CD4-positive, alpha-beta memory T cell (primary cell): ENCODE measurements around the gene ITFG2. TPM values are rescaled to one million over a fixed set of nuclear protein-coding genes. Genes with fewer than 3 reads are reported as not detected.

Experiments
- CTCF ChIA-PET: fragments of 350-600 bp; sonication (Branson Sonifier 250); formaldehyde crosslinking; loops from one replicate; lab custom pipeline; 2021; ENCODE audit warnings: inconsistent platforms; ENCODE audit not compliant: partially characterized antibody; lab: Charles Lee
- POLR2A ChIA-PET: fragments of 350-600 bp; sonication (Branson Sonifier 250); formaldehyde crosslinking; loops from one replicate; lab custom pipeline; 2021; ENCODE audit not compliant: partially characterized antibody; lab: Charles Lee
- DNase-seq, 5 donors: peaks; one replicate each; pipeline versions ENCODE4 v3.0.0 to v3.0.0-alpha.2; 2020 to 2022; ENCODE audit warnings: mixed read lengths in 1 of 5
- H3K27ac ChIP-seq: one replicate; pipeline ENCODE4 v1.7.0; 2013; ENCODE audit warnings: low read depth, low read length
- H3K27me3 ChIP-seq: 2 replicates; pipeline ENCODE4 v1.7.0; 2013; ENCODE audit warnings: mild to moderate bottlenecking, low read length, moderate library complexity; ENCODE audit not compliant: insufficient read depth
- H3K36me3 ChIP-seq: 2 replicates; pipeline ENCODE4 v1.7.0; 2013; ENCODE audit warnings: mild to moderate bottlenecking, low read length, moderate library complexity; ENCODE audit not compliant: insufficient read depth
- H3K4me1 ChIP-seq: 2 replicates; pipeline ENCODE4 v1.7.0; 2013; ENCODE audit warnings: mild to moderate bottlenecking, low read length, moderate library complexity; ENCODE audit not compliant: insufficient read depth
- H3K4me3 ChIP-seq, 2 donors: one replicate each; pipeline ENCODE4 v1.7.0; 2013; ENCODE audit warnings: low read length in 2 of 2, mild to moderate bottlenecking in 1 of 2
- H3K9me3 ChIP-seq, 2 donors: one replicate each; pipeline ENCODE4 v1.7.0; 2013; ENCODE audit warnings: low read length in 2 of 2, control low read depth in 1 of 2; ENCODE audit not compliant: control insufficient read depth in 1 of 2
- H3K27ac Mint-ChIP-seq, 7 donors: one replicate each; pipeline ENCODE4 v1.8.0; 2020 to 2021; ENCODE audit warnings: mixed read lengths in 7 of 7, mild to moderate bottlenecking in 6 of 7, inconsistent platforms in 3 of 7, moderate library complexity in 3 of 7
- H3K27me3 Mint-ChIP-seq, 2 donors: one replicate each; pipeline ENCODE4 v1.8.0; 2020 to 2021; ENCODE audit warnings: mixed read lengths in 2 of 2
- H3K36me3 Mint-ChIP-seq, 2 donors: one replicate each; pipeline ENCODE4 v1.8.0; 2020 to 2021; ENCODE audit warnings: mixed read lengths in 2 of 2, inconsistent platforms in 1 of 2, mild to moderate bottlenecking in 1 of 2
- H3K4me1 Mint-ChIP-seq, 4 donors: one replicate each; pipeline ENCODE4 v1.8.0; 2020 to 2021; ENCODE audit warnings: mixed read lengths in 4 of 4, mild to moderate bottlenecking in 1 of 4
- H3K4me3 Mint-ChIP-seq, 8 donors: one replicate each; pipeline ENCODE4 v1.8.0; 2020 to 2021; ENCODE audit warnings: mixed read lengths in 8 of 8, mild to moderate bottlenecking in 7 of 8, moderate library complexity in 6 of 8, inconsistent platforms in 3 of 8
- H3K9me3 Mint-ChIP-seq, 8 donors: one replicate each; pipeline ENCODE4 v1.8.0; 2020 to 2021; ENCODE audit warnings: mixed read lengths in 8 of 8, mild to moderate bottlenecking in 5 of 8, inconsistent platforms in 3 of 8, moderate library complexity in 1 of 8
- intact Hi-C: fragments of 100-400 bp; cut with micrococcal nuclease; formaldehyde crosslinking; loops from one replicate; pipeline ENCODE4 v1.15.1; 2023
- polyA plus RNA-seq, 2 donors: library from polyadenylated mRNA; unstranded; fragments of 300-500 nt; fragmentation: Illumina TruSeq; gene quantifications; one replicate each; pipeline ENCODE4 v1.2.3, GENCODE V29; 2021
- total RNA-seq, 2 experiments: library from RNA; stranded (reverse); gene quantifications; one replicate each; pipeline ENCODE4 v1.2.3, GENCODE V29; 2021

ITFG2 gene
- total and polyA plus RNA-seq, 4 experiments from 2014 or later = 45.8 to 133 (median 81.8) TPM

GRCh38 chr12:2819810-2820209, 7.3 kb downstream of the ITFG2 start:
- Histone ChIP-seq H3K4me3 (no peak overlapping the region), H3K36me3 (peaks cover 71% of the 10 kb centered on the region), H3K27me3 (no peaks in the 10 kb centered on the region), H3K27ac (no peak overlapping the region), H3K9me3 (no peaks in the 10 kb centered on the region), H3K4me1 (no peaks in the 10 kb centered on the region)
- intact Hi-C loops = no loop called here
- ChIA-PET POLR2A (no interaction called here), CTCF (interaction anchor here (1.4 kb wide), 1 partner anchor 35 kb away, joined by 6 read pairs; no protein-coding TSS in a partner anchor)
- Mint-ChIP-seq H3K27me3 (no peaks in the 10 kb centered on the region), H3K9me3 (no peaks in the 10 kb centered on the region), H3K36me3 (peaks cover 57 to 67% of the 10 kb centered on the region in 2 donors), H3K4me3 (peak overlapping the region in 1 of 8 donors; percentile 76), H3K4me1 (peaks cover 4 to 17% (median 10%) of the 10 kb centered on the region in 4 donors), H3K27ac (peak overlapping the region in 2 of 7 donors; percentile 37 to 42)
- no peak for DNase-seq

GRCh38 chr12:2820432-2820831, 8.0 kb downstream of the ITFG2 start:
- H3K36me3 Mint-ChIP-seq = peaks cover 62 to 71% of the 10 kb centered on the region in 2 donors
- H3K4me1 ChIP-seq = no peaks in the 10 kb centered on the region
- peaks cover 77% of the 10 kb centered on the region for H3K36me3 ChIP-seq
- ChIA-PET POLR2A (no interaction called here), CTCF (interaction anchor here (1.4 kb wide), 1 partner anchor 36 kb away, joined by 6 read pairs; no protein-coding TSS in a partner anchor)
- no peaks in the 10 kb centered on the region for H3K27me3 Mint-ChIP-seq
- H3K4me1 Mint-ChIP-seq = peaks cover 2 to 12% (median 6%) of the 10 kb centered on the region in 4 donors
- H3K27me3 ChIP-seq = no peaks in the 10 kb centered on the region
- no peak overlapping the region for H3K4me3 Mint-ChIP-seq
- no peaks in the 10 kb centered on the region for H3K9me3 Mint-ChIP-seq
- H3K9me3 ChIP-seq = no peaks in the 10 kb centered on the region
- peak overlapping the region in 1 of 7 donors; percentile 37 for H3K27ac Mint-ChIP-seq
- no peak for DNase-seq
- H3K4me3 ChIP-seq = no peak overlapping the region
- intact Hi-C loops = no loop called here
- no peak overlapping the region for H3K27ac ChIP-seq

GRCh38 chr12:2823483-2823882, 11.0 kb downstream of the ITFG2 start:
- Histone ChIP-seq H3K4me3 (no peak overlapping the region), H3K36me3 (peaks cover 90% of the 10 kb centered on the region), H3K9me3 (no peaks in the 10 kb centered on the region), H3K27ac (no peak overlapping the region), H3K27me3 (no peaks in the 10 kb centered on the region), H3K4me1 (no peaks in the 10 kb centered on the region)
- intact Hi-C loops = no loop called here
- ChIA-PET POLR2A (no interaction called here), CTCF (no interaction called here)
- H3K4me1 Mint-ChIP-seq = peaks cover 0 to 3% (median 0%) of the 10 kb centered on the region in 4 donors
- H3K4me3 Mint-ChIP-seq = no peak overlapping the region
- no peak overlapping the region for H3K27ac Mint-ChIP-seq
- H3K9me3 Mint-ChIP-seq = no peaks in the 10 kb centered on the region
- peaks cover 65 to 80% of the 10 kb centered on the region in 2 donors for H3K36me3 Mint-ChIP-seq
- no peaks in the 10 kb centered on the region for H3K27me3 Mint-ChIP-seq
- DNase-seq = no peak

GRCh38 chr12:2824541-2824940, 12.1 kb downstream of the ITFG2 start:
- ChIA-PET POLR2A (interaction anchor here (1.8 kb wide), 1 partner anchor 10 kb away, joined by 5 read pairs; no protein-coding TSS in a partner anchor), CTCF (no interaction called here)
- H3K9me3 Mint-ChIP-seq = no peaks in the 10 kb centered on the region
- peaks cover 86% of the 10 kb centered on the region for H3K36me3 ChIP-seq
- no peaks in the 10 kb centered on the region for H3K27me3 Mint-ChIP-seq
- H3K27me3 ChIP-seq = no peaks in the 10 kb centered on the region
- intact Hi-C loops = no loop called here
- no peaks in the 10 kb centered on the region for H3K9me3 ChIP-seq
- peak overlapping the region in 2 of 7 donors; percentile 3 to 20 for H3K27ac Mint-ChIP-seq
- no peaks in the 10 kb centered on the region for H3K4me1 ChIP-seq
- H3K36me3 Mint-ChIP-seq = peaks cover 68 to 84% of the 10 kb centered on the region in 2 donors
- DNase-seq = no peak
- no peak overlapping the region for H3K27ac ChIP-seq
- H3K4me1 Mint-ChIP-seq = peaks cover 0 to 3% (median 0%) of the 10 kb centered on the region in 4 donors
- no peak overlapping the region for H3K4me3 ChIP-seq
- H3K4me3 Mint-ChIP-seq = no peak overlapping the region

GRCh38 chr12:2825132-2825531, 12.7 kb downstream of the ITFG2 start:
- no peaks in the 10 kb centered on the region for H3K9me3 Mint-ChIP-seq
- H3K4me1 Mint-ChIP-seq = peaks cover 0 to 1% (median 0%) of the 10 kb centered on the region in 4 donors
- no peak overlapping the region for H3K4me3 ChIP-seq
- H3K27ac Mint-ChIP-seq = peak overlapping the region in 2 of 7 donors; percentile 31 to 72
- no peaks in the 10 kb centered on the region for H3K27me3 Mint-ChIP-seq
- H3K27ac ChIP-seq = no peak overlapping the region
- no peaks in the 10 kb centered on the region for H3K27me3 ChIP-seq
- DNase-seq = no peak
- H3K4me1 ChIP-seq = no peaks in the 10 kb centered on the region
- no peak overlapping the region for H3K4me3 Mint-ChIP-seq
- POLR2A ChIA-PET = interaction anchor here (1.8 kb wide), 1 partner anchor 11 kb away, joined by 5 read pairs; no protein-coding TSS in a partner anchor
- no peaks in the 10 kb centered on the region for H3K9me3 ChIP-seq
- H3K36me3 ChIP-seq = peaks cover 82% of the 10 kb centered on the region
- CTCF ChIA-PET = no interaction called here
- intact Hi-C loops = no loop called here
- H3K36me3 Mint-ChIP-seq = peaks cover 66 to 80% of the 10 kb centered on the region in 2 donors

- no peaks in the 10 kb centered on the region for H3K4me1 ChIP-seq
- no peaks in the 10 kb centered on the region for H3K27me3 ChIP-seq
- H3K9me3 ChIP-seq = no peaks in the 10 kb centered on the region
- no peaks in the 10 kb centered on the region for H3K27me3 Mint-ChIP-seq
- ChIA-PET POLR2A (interaction anchor here (1.8 kb wide), 1 partner anchor 12 kb away, joined by 5 read pairs; no protein-coding TSS in a partner anchor), CTCF (interaction anchor here (0.7 kb wide), 1 partner anchor 128 kb away, joined by 3 read pairs; no protein-coding TSS in a partner anchor)
- no peak overlapping the region for H3K27ac ChIP-seq
- no peak for DNase-seq
- peaks cover 77% of the 10 kb centered on the region for H3K36me3 ChIP-seq
- H3K4me3 ChIP-seq = no peak overlapping the region
- H3K36me3 Mint-ChIP-seq = peaks cover 64 to 82% of the 10 kb centered on the region in 2 donors
- intact Hi-C loops = no loop called here
- H3K4me3 Mint-ChIP-seq = no peak overlapping the region
- H3K4me1 Mint-ChIP-seq = peaks cover 0 to 1% (median 0%) of the 10 kb centered on the region in 4 donors
- no peaks in the 10 kb centered on the region for H3K9me3 Mint-ChIP-seq
- no peak overlapping the region for H3K27ac Mint-ChIP-seq
Observed at GRCh38 chr12:2826036-2826435, 13.6 kb downstream of the ITFG2 start.

GRCh38 chr12:2826721-2827515, 14.4 kb downstream of the ITFG2 start:
- H3K27ac ChIP-seq = no peak overlapping the region
- POLR2A ChIA-PET = no interaction called here
- H3K4me1 Mint-ChIP-seq = peaks cover 0 to 1% (median under 1%) of the 10 kb centered on the region in 4 donors
- CTCF ChIA-PET = interaction anchor here (0.7 kb wide), 1 partner anchor 129 kb away, joined by 3 read pairs; no protein-coding TSS in a partner anchor
- H3K27me3 Mint-ChIP-seq = no peaks in the 10 kb centered on the region
- H3K27me3 ChIP-seq = no peaks in the 10 kb centered on the region
- no peak for DNase-seq
- no peaks in the 10 kb centered on the region for H3K9me3 Mint-ChIP-seq
- no peaks in the 10 kb centered on the region for H3K9me3 ChIP-seq
- H3K36me3 ChIP-seq = peaks cover 72% of the 10 kb centered on the region
- H3K27ac Mint-ChIP-seq = peak overlapping the region in 2 of 7 donors; percentile 6 to 10
- intact Hi-C loops = no loop called here
- H3K4me3 Mint-ChIP-seq = no peak overlapping the region
- no peak overlapping the region for H3K4me3 ChIP-seq
- H3K36me3 Mint-ChIP-seq = peaks cover 67 to 78% of the 10 kb centered on the region in 2 donors
- H3K4me1 ChIP-seq = no peaks in the 10 kb centered on the region
